ENCODE results near the gene VPS16.

VPS16 gene

GRCh38 chr20:2907519-2907918, 67.0 kb downstream of the VPS16 start:
- peaks cover 0 to 6% (median 0%) of the 10 kb centered on the region in 4 donors for H3K4me1 ChIP-seq
- DNase-seq = no peak
- TF ChIP-seq, protein P1, sequence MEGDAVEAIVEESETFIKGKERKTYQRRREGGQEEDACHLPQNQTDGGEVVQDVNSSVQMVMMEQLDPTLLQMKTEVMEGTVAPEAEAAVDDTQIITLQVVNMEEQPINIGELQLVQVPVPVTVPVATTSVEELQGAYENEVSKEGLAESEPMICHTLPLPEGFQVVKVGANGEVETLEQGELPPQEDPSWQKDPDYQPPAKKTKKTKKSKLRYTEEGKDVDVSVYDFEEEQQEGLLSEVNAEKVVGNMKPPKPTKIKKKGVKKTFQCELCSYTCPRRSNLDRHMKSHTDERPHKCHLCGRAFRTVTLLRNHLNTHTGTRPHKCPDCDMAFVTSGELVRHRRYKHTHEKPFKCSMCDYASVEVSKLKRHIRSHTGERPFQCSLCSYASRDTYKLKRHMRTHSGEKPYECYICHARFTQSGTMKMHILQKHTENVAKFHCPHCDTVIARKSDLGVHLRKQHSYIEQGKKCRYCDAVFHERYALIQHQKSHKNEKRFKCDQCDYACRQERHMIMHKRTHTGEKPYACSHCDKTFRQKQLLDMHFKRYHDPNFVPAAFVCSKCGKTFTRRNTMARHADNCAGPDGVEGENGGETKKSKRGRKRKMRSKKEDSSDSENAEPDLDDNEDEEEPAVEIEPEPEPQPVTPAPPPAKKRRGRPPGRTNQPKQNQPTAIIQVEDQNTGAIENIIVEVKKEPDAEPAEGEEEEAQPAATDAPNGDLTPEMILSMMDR (IDR thresholded peaks at IDR 0.05) = no peak
- H3K36me3 ChIP-seq = no peaks in the 10 kb centered on the region
- H3K4me3 ChIP-seq = no peak overlapping the region
- no peaks in the 10 kb centered on the region for H3K27me3 ChIP-seq
- H3K27ac ChIP-seq = no peak overlapping the region
- H3K9me3 ChIP-seq = no peaks in the 10 kb centered on the region
- intact Hi-C loops (cut with DNase I; ENCODE audit: low total_unique reads) = no loop called here

- Histone ChIP-seq H3K36me3 (no peaks in the 10 kb centered on the region), H3K4me3 (no peak overlapping the region), H3K27ac (no peak overlapping the region), H3K4me1 (peaks cover 0 to 5% (median 0%) of the 10 kb centered on the region in 4 donors), H3K27me3 (no peaks in the 10 kb centered on the region), H3K9me3 (no peaks in the 10 kb centered on the region)
- TF ChIP-seq, protein P1 (IDR thresholded peaks at IDR 0.05) = no peak
- DNase-seq = no peak
- intact Hi-C loops (cut with DNase I; ENCODE audit: low total_unique reads) = no loop called here
Observed at GRCh38 chr20:2909953-2910352, 69.4 kb downstream of the VPS16 start.

GRCh38 chr20:2911200-2911599, 70.7 kb downstream of the VPS16 start:
- H3K4me1 ChIP-seq = peaks cover 0 to 5% (median 0%) of the 10 kb centered on the region in 4 donors
- DNase-seq = no peak
- no peaks in the 10 kb centered on the region for H3K36me3 ChIP-seq
- H3K4me3 ChIP-seq = no peak overlapping the region
- H3K27ac ChIP-seq = no peak overlapping the region
- H3K9me3 ChIP-seq = no peaks in the 10 kb centered on the region
- intact Hi-C loops (cut with DNase I; ENCODE audit: low total_unique reads) = no loop called here
- no peaks in the 10 kb centered on the region for H3K27me3 ChIP-seq
- TF ChIP-seq, protein P1 (IDR thresholded peaks at IDR 0.05) = no peak

DNA sequence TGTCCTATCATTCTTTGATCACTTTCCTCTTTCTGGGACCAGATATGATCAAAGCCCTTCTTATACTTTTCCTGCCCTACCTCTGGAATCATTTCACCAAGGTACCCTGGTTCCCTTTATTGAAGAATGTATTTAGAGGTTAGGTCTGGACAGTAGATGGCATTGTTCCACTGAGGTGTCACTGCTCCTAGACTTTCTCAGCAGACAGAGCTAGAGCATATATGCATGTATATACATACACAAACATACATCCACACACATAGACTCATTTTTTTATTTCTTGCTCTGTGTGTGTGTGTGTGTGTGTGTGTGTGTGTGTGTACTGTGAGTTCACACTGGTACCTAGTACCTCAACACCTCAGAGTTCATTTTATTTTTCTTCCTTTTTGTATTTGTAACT, 73.6 kb downstream of the VPS16 start:
- TF ChIP-seq, protein P1 (IDR thresholded peaks at IDR 0.05) = no peak
- no peaks in the 10 kb centered on the region for H3K27me3 ChIP-seq
- no peaks in the 10 kb centered on the region for H3K36me3 ChIP-seq
- H3K4me3 ChIP-seq = no peak overlapping the region
- no peak overlapping the region for H3K27ac ChIP-seq
- intact Hi-C loops (cut with DNase I; ENCODE audit: low total_unique reads) = no loop called here
- H3K4me1 ChIP-seq = no peaks in the 10 kb centered on the region
- DNase-seq = no peak
- no peaks in the 10 kb centered on the region for H3K9me3 ChIP-seq
